Activated naive CD8-positive, alpha-beta T cell treated with anti-CD3 and anti-CD28 coated beads, Interleukin-2, amount 50 U/mL, for 24 hours (primary cell): Measurements from ENCODE around the gene ZNF471.

Experiments
- ATAC-seq: fragments of 150-1000 bp; cut with Tn5 transposase; one replicate; pipeline ENCODE4 v1.10.0; 2021
- DNase-seq: peaks from one replicate; pipeline ENCODE4 v3.0.0; 2021
- H3K27ac Mint-ChIP-seq: one replicate; pipeline ENCODE4 v1.8.0; 2021; ENCODE audit warnings: mild to moderate bottlenecking, mixed read lengths
- H3K27me3 Mint-ChIP-seq: one replicate; pipeline ENCODE4 v1.8.0; 2021; ENCODE audit warnings: mixed read lengths
- H3K36me3 Mint-ChIP-seq: one replicate; pipeline ENCODE4 v1.8.0; 2021; ENCODE audit warnings: low read depth, mixed read lengths
- H3K4me1 Mint-ChIP-seq: one replicate; pipeline ENCODE4 v1.8.0; 2021; ENCODE audit warnings: mixed read lengths
- H3K4me3 Mint-ChIP-seq: one replicate; pipeline ENCODE4 v1.8.0; 2021; ENCODE audit warnings: mild to moderate bottlenecking, moderate library complexity, mixed read lengths
- H3K9me3 Mint-ChIP-seq: one replicate; pipeline ENCODE4 v1.8.0; 2021; ENCODE audit warnings: mixed read lengths

Gene ZNF471

GRCh38 chr19:56547535-56547934 lies 39.9 kb downstream of the ZNF471 start:
- ATAC-seq = no peak
- Mint-ChIP-seq H3K9me3 (peaks cover 64% of the 10 kb centered on the region), H3K27me3 (no peaks in the 10 kb centered on the region), H3K36me3 (peaks cover 83% of the 10 kb centered on the region), H3K4me3 (no peak overlapping the region), H3K4me1 (no peaks in the 10 kb centered on the region), H3K27ac (no peak overlapping the region)
- no peak for DNase-seq

GRCh38 chr19:56554272-56554869 lies 46.7 kb downstream of the ZNF471 start:
- Mint-ChIP-seq H3K36me3 (peaks cover 71% of the 10 kb centered on the region), H3K27ac (no peak overlapping the region), H3K27me3 (no peaks in the 10 kb centered on the region), H3K4me3 (no peak overlapping the region), H3K9me3 (peaks cover 70% of the 10 kb centered on the region), H3K4me1 (no peaks in the 10 kb centered on the region)
- no peak for ATAC-seq
- DNase-seq = no peak

- Mint-ChIP-seq H3K36me3 (peaks cover 48% of the 10 kb centered on the region), H3K27ac (no peak overlapping the region), H3K27me3 (no peaks in the 10 kb centered on the region), H3K4me3 (no peak overlapping the region), H3K4me1 (peaks cover 11% of the 10 kb centered on the region), H3K9me3 (peaks cover 88% of the 10 kb centered on the region)
- ATAC-seq (no peak), DNase-seq (no peak)
These were observed 55.1 kb downstream of the ZNF471 start for GRCh38 chr19:56562766-56563165.

GRCh38 chr19:56566904-56567273 lies 59.2 kb downstream of the ZNF471 start:
- DNase-seq (peak; percentile 66), ATAC-seq (peak; percentile 30)
- Mint-ChIP-seq H3K4me3 (peak overlapping the region; percentile 91), H3K9me3 (peaks cover 70% of the 10 kb centered on the region), H3K27ac (peak overlapping the region; percentile 87), H3K4me1 (peaks cover 19% of the 10 kb centered on the region), H3K36me3 (peaks cover 76% of the 10 kb centered on the region), H3K27me3 (no peaks in the 10 kb centered on the region)

- Mint-ChIP-seq H3K36me3 (peaks cover 77% of the 10 kb centered on the region), H3K9me3 (peaks cover 65% of the 10 kb centered on the region), H3K27ac (peak within 1 kb of the TSS; percentile 87), H3K27me3 (no peaks in the 10 kb centered on the region), H3K4me1 (peaks cover 19% of the 10 kb centered on the region), H3K4me3 (peak within 1 kb of the TSS; percentile 91)
- DNase-seq (peak; percentile 90), ATAC-seq (peak; percentile 97)
These were observed 59.8 kb downstream of the ZNF471 start, which contains the start of gene ZNF470 for GRCh38 chr19:56567274-56568120. TSS of gene ZNF470 (plus strand) at chr19:56567468. CDS start at chr19:56570312, 2,844 bp downstream.

GRCh38 chr19:56572589-56572988 lies 64.9 kb downstream of the ZNF471 start:
- no peaks in the 10 kb centered on the region for H3K27me3 Mint-ChIP-seq
- DNase-seq = no peak
- ATAC-seq = no peak
- H3K9me3 Mint-ChIP-seq = peaks cover 68% of the 10 kb centered on the region
- no peak overlapping the region for H3K4me3 Mint-ChIP-seq
- no peak overlapping the region for H3K27ac Mint-ChIP-seq
- peaks cover 10% of the 10 kb centered on the region for H3K4me1 Mint-ChIP-seq
- H3K36me3 Mint-ChIP-seq = peaks cover 92% of the 10 kb centered on the region

- peaks cover 70% of the 10 kb centered on the region for H3K9me3 Mint-ChIP-seq
These were observed 66.3 kb downstream of the ZNF471 start for GRCh38 chr19:56573914-56574313.

GRCh38 chr19:56577719-56578602 lies 70.3 kb downstream of the ZNF471 start:
- H3K27ac Mint-ChIP-seq = no peak overlapping the region
- H3K4me3 Mint-ChIP-seq = no peak overlapping the region
- ATAC-seq (no peak), DNase-seq (no peak)
- H3K9me3 Mint-ChIP-seq = peaks cover 80% of the 10 kb centered on the region
- no peaks in the 10 kb centered on the region for H3K27me3 Mint-ChIP-seq
- no peaks in the 10 kb centered on the region for H3K4me1 Mint-ChIP-seq
- H3K36me3 Mint-ChIP-seq = peaks cover 68% of the 10 kb centered on the region

More at GRCh38 chr19:56573914-56574313, 66.3 kb downstream of the ZNF471 start:
- Mint-ChIP-seq H3K4me3 (no peak overlapping the region), H3K4me1 (no peaks in the 10 kb centered on the region), H3K36me3 (peaks cover 85% of the 10 kb centered on the region), H3K27me3 (no peaks in the 10 kb centered on the region), H3K27ac (no peak overlapping the region)
- ATAC-seq (no peak), DNase-seq (no peak)
